Peyer's patch (tissue), 4 donors: ENCODE data around the gene CUEDC2. TPM values are rescaled to one million over a fixed set of nuclear protein-coding genes. Genes with fewer than 3 reads are reported as not detected.
A peak's percentile ranks its signal among the peaks of the same experiment; 100 is the strongest.

ENCODE experiments used
- DNase-seq, 3 donors: peaks; one replicate each; pipeline ENCODE4 v3.0.0-alpha.2; 2017 to 2019
- H3K27ac ChIP-seq, 4 donors: fragments of 200-600 bp; sonication (generic); one replicate each; pipeline ENCODE4 v1.5.1; 2016 to 2019
- H3K27me3 ChIP-seq, 2 donors: fragments of 200-600 bp; sonication (generic); one replicate each; pipeline ENCODE4 v1.5.1; 2019
- H3K36me3 ChIP-seq, 3 donors: fragments of 200-600 bp; sonication (generic); one replicate each; pipeline ENCODE4 v1.5.1; 2016 to 2019
- H3K4me1 ChIP-seq, 4 donors: fragments of 200-600 bp; sonication (generic); one replicate each; pipeline ENCODE4 v1.5.1; 2016 to 2019
- H3K4me3 ChIP-seq, 4 donors: fragments of 200-600 bp; sonication (generic); 1 replicate in 3 of 4; 2 replicates in 1 of 4; pipeline ENCODE4 v1.5.1; 2016 to 2019; ENCODE audit warnings: mild to moderate bottlenecking in 1 of 4
- H3K9me3 ChIP-seq, 4 donors: fragments of 200-600 bp; sonication (generic); one replicate each; pipeline ENCODE4 v1.5.1; 2016 to 2019; ENCODE audit warnings: mild to moderate bottlenecking in 1 of 4
- CTCF ChIP-seq, 6 experiments: fragments of 450-650 bp in 4 of 6; fragments of 200-600 bp in 2 of 6; sonication (generic) in 1 of 6; IDR thresholded peaks; one replicate each; pipeline ENCODE4 v1.5.1; 2017 to 2019; ENCODE audit warnings: antibody characterized with exemption in 6 of 6, mild to moderate bottlenecking in 3 of 6, moderate library complexity in 1 of 6
- POLR2A ChIP-seq, 2 donors: fragments of 450-650 bp; IDR thresholded peaks; one replicate each; pipeline ENCODE4 v1.5.1; 2017; ENCODE audit warnings: antibody characterized with exemption in 2 of 2, mild to moderate bottlenecking in 2 of 2, moderate library complexity in 2 of 2
- total RNA-seq, 4 donors: library from RNA; depleted of rRNA; stranded (reverse); fragments of >200 nt; gene quantifications; one replicate each; pipeline ENCODE4 v1.1.0, GENCODE V29; 2016

The CUEDC2 gene
- total RNA-seq: 10 to 100 TPM in 3 of 4 donors, 1 to 10 TPM in 1; 8.9 to 56.9 (median 29.3) TPM

GRCh38 chr10:102432162-102432950 is at the start of gene CUEDC2:
Gene CUEDC2, minus strand, starts transcription at chr10:102432574. Its CDS starts 7,386 bp downstream, at chr10:102425188.
- H3K36me3 ChIP-seq: no peaks in the 10 kb centered on the region
- H3K27me3 ChIP-seq: no peaks in the 10 kb centered on the region
- peak within 1 kb of the TSS; percentile 68 to 84 (median 80) for H3K27ac ChIP-seq
- peak; percentile 94 to 98 (median 97) for DNase-seq
- H3K4me3 ChIP-seq: peak within 1 kb of the TSS; percentile 74 to 99 (median 91)
- peaks cover 0 to 40% (median 2%) of the 10 kb centered on the region in 4 donors for H3K4me1 ChIP-seq
- TF ChIP-seq POLR2A (IDR thresholded peaks at IDR 0.05) (peak in 1 of 2 donors; percentile 35), CTCF (IDR thresholded peaks at IDR 0.05) (peak in 1 of 6 experiments; percentile 8)
- no peaks in the 10 kb centered on the region for H3K9me3 ChIP-seq

- no peaks in the 10 kb centered on the region for H3K27me3 ChIP-seq
- H3K36me3 ChIP-seq: peaks cover 0 to 55% (median 0%) of the 10 kb centered on the region in 3 donors
- no peak overlapping the region for H3K4me3 ChIP-seq
- TF ChIP-seq POLR2A (IDR thresholded peaks at IDR 0.05) (no peak), CTCF (IDR thresholded peaks at IDR 0.05) (no peak)
- H3K27ac ChIP-seq: no peak overlapping the region
- H3K9me3 ChIP-seq: no peaks in the 10 kb centered on the region
- DNase-seq: no peak
- no peaks in the 10 kb centered on the region for H3K4me1 ChIP-seq
These were observed 48.0 kb upstream of the CUEDC2 start for GRCh38 chr10:102480396-102480795.

GRCh38 chr10:102479651-102480050 is 47.3 kb upstream of the CUEDC2 start:
- H3K9me3 ChIP-seq: no peaks in the 10 kb centered on the region
- no peaks in the 10 kb centered on the region for H3K27me3 ChIP-seq

GRCh38 chr10:102476466-102477141 is 44.2 kb upstream of the CUEDC2 start:
- Histone ChIP-seq H3K4me1 (no peaks in the 10 kb centered on the region), H3K36me3 (peaks cover 0 to 21% (median 0%) of the 10 kb centered on the region in 3 donors), H3K27me3 (no peaks in the 10 kb centered on the region), H3K9me3 (no peaks in the 10 kb centered on the region), H3K27ac (no peak overlapping the region), H3K4me3 (no peak overlapping the region)
- no peak for DNase-seq
- no peak for TF ChIP-seq CTCF (IDR thresholded peaks at IDR 0.05)
- TF ChIP-seq POLR2A (IDR thresholded peaks at IDR 0.05): no peak

More at GRCh38 chr10:102479651-102480050, 47.3 kb upstream of the CUEDC2 start:
- Histone ChIP-seq H3K4me1 (no peaks in the 10 kb centered on the region), H3K27ac (no peak overlapping the region), H3K4me3 (no peak overlapping the region), H3K36me3 (peaks cover 0 to 48% (median 0%) of the 10 kb centered on the region in 3 donors)
- TF ChIP-seq CTCF (IDR thresholded peaks at IDR 0.05) (no peak), POLR2A (IDR thresholded peaks at IDR 0.05) (no peak)
- DNase-seq: no peak

- H3K27me3 ChIP-seq: no peaks in the 10 kb centered on the region
These were observed 43.2 kb upstream of the CUEDC2 start for GRCh38 chr10:102475451-102476040.

More at GRCh38 chr10:102475451-102476040, 43.2 kb upstream of the CUEDC2 start:
- TF ChIP-seq CTCF (IDR thresholded peaks at IDR 0.05): no peak
- TF ChIP-seq POLR2A (IDR thresholded peaks at IDR 0.05): no peak
- DNase-seq: no peak
- Histone ChIP-seq H3K9me3 (no peaks in the 10 kb centered on the region), H3K4me1 (no peaks in the 10 kb centered on the region), H3K27ac (no peak overlapping the region), H3K36me3 (peaks cover 0 to 11% (median 0%) of the 10 kb centered on the region in 3 donors), H3K4me3 (no peak overlapping the region)
